Measurements from ENCODE around the gene SDC3.

Gene SDC3

DNA sequence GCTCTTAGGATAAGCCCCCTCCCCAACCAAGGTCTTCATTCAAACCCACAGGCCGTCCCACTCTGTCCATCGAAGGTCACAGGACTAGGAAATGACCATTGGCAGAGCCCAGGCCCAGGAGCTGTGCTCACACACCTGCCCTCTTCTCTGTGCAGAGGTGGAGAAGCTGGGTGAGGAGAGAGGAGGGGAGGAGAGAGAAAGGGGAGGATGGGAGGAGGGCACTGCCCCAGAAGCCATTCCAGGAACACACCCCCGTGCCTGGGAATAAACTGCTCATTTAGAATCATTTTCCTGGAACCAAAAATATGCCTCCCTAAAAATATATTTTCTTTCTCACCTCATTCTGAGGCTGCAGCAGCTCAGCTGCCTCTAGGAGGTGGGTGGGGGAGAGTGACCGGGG lies 6.4 kb upstream of the SDC3 start:
- no peak for DNase-seq (ENCODE audit: low read depth)
- TF ChIP-seq, protein P1, sequence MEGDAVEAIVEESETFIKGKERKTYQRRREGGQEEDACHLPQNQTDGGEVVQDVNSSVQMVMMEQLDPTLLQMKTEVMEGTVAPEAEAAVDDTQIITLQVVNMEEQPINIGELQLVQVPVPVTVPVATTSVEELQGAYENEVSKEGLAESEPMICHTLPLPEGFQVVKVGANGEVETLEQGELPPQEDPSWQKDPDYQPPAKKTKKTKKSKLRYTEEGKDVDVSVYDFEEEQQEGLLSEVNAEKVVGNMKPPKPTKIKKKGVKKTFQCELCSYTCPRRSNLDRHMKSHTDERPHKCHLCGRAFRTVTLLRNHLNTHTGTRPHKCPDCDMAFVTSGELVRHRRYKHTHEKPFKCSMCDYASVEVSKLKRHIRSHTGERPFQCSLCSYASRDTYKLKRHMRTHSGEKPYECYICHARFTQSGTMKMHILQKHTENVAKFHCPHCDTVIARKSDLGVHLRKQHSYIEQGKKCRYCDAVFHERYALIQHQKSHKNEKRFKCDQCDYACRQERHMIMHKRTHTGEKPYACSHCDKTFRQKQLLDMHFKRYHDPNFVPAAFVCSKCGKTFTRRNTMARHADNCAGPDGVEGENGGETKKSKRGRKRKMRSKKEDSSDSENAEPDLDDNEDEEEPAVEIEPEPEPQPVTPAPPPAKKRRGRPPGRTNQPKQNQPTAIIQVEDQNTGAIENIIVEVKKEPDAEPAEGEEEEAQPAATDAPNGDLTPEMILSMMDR (conservative IDR thresholded peaks at IDR 0.05; ENCODE audit: low read length) = no peak
- no peak overlapping the region for H3K4me3 ChIP-seq (ENCODE audit: low read length)

DNA sequence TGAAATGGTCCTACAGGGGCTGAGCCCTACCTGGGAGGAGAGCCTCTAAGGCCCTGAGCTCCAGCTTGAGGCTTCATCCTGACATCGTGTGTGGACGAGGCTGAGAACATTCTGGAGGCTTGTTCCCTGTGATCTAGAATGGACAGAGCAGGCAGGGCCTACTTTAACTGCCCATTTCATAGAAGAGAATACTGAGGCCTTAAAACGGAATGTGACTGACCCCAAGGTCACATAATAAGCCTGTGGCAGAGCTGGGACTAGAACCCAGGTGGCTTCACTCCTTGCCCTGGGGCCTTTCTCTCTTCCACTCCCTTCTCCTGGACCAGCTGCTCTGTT lies 6.0 kb upstream of the SDC3 start:
- no peak for DNase-seq (ENCODE audit: low read depth)
- no peak overlapping the region for H3K4me3 ChIP-seq (ENCODE audit: low read length)
- TF ChIP-seq, protein P1 (conservative IDR thresholded peaks at IDR 0.05; ENCODE audit: low read length) = no peak

DNA sequence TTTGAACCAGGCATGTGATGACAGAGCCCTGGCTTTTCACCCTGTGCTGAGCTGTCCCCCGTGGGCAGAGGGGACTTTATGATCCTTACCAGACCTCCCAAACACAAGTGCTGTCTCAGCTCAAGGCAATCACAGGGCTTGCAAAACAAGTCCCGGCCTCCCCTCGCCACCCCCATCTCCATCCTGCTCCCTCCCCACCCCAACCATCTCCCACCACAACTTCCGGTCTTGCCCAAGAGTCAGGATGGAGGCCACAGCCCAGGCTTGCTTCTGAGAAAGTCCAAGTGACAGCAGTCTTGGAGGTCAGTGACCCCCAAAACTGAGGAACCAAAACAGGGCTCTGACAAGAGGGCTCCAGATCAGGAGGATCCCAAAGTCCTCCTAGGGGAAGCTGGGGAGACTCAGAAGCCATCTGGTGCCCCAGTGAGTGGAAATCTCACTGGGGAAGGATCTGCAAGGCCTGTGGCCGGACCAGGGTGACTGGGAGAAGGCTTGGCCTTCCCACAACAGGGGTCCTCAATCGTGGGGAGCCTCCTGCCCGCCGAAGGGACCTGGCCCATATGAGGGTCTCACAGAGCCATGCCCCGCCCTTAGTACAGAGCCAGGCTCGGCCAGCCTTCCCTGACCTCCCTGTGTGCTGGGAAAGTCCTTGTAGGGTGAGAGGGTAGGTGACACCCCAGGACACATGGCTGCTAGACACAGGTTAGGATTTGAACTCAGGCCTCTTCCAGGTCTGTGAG lies 4.5 kb upstream of the SDC3 start:
- TF ChIP-seq, protein P1 (conservative IDR thresholded peaks at IDR 0.05; ENCODE audit: low read length) = no peak
- H3K4me3 ChIP-seq (ENCODE audit: low read length) = no peak overlapping the region
- DNase-seq (ENCODE audit: low read depth) = peak; percentile 56

DNA sequence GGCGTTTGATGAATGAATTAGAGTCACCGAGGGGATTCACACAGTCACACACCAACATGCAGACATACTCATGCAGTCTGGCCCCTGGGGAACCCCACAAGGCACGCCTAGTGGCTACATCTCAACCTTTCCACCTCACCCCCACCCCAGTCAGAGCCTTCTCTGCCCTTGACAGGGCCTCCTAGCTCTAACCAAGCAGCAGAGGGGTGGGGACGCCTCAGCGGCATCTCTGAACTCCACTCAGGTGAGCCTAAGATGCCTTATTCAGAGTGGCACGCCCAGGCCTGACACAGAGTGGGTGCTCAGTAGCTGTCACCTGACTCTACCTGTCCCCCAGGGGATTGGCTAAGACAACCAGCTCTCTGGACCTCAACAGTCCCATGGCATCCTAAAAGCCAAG lies 3.7 kb upstream of the SDC3 start:
- no peak for DNase-seq (ENCODE audit: low read depth)
- no peak overlapping the region for H3K4me3 ChIP-seq (ENCODE audit: low read length)
- TF ChIP-seq, protein P1 (conservative IDR thresholded peaks at IDR 0.05; ENCODE audit: low read length) = no peak

GRCh38 chr1:30911059-30911954 lies 2.7 kb upstream of the SDC3 start:
- H3K4me3 ChIP-seq (ENCODE audit: low read length) = no peak overlapping the region
- TF ChIP-seq, protein P1 (conservative IDR thresholded peaks at IDR 0.05; ENCODE audit: low read length) = peak; percentile 88
- DNase-seq (ENCODE audit: low read depth) = peak; percentile 83

DNA sequence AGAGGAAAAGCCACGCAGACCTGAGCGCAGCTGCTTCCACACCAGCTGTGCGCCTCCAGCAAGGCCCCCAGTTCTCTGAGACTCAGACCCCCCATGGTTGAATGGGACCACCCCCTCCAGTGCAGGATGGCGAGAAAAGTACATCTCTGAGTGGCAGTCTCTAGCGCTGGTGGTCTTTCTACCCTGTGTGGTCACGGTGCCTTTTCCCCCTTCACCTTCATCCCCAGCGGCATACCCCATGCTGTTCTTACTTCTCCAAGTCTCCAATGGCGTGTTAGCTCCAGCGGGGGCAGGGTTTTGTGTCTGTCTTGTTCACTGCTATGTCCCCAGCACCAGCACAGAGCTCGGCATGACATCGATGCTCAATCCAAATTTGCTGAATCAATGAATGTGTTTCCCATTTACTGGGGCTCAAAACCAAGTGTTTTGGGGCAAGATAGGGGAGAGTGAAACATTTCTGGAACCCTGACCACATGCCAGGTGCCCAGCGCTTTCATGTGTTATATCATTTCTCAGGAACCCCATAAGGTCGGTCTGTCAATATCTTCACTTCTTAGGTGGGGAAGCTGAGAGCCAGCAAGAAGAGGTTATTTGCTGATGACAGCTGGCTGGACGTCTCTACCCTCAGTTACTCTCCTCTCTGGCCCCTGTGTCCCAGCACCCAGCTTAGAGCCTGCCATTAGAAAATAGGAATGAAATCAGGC lies 959 bp upstream of the SDC3 start:
- DNase-seq (ENCODE audit: low read depth) = no peak
- TF ChIP-seq, protein P1 (conservative IDR thresholded peaks at IDR 0.05; ENCODE audit: low read length) = no peak
- peak overlapping the region; percentile 57 for H3K4me3 ChIP-seq (ENCODE audit: low read length)
